GM23338 (cell line): ENCODE results near the gene RPL3. TPM values are rescaled to one million over a fixed set of nuclear protein-coding genes. Genes with fewer than 3 reads are reported as not detected.

Experiments
- ATAC-seq: fragments of 200-7000 bp; cut with Tn5 transposase; 3 replicates; pipeline ENCODE4 v1.9.1; 2020
- DNase-seq: peaks from one replicate; pipeline ENCODE4 v3.0.0-alpha.2; 2015; ENCODE audit warnings: low spot score
- H2AFZ ChIP-seq: fragments of 200-600 bp; sonication (generic); 2 replicates; pipeline ENCODE4 v1.8.0; 2016; ENCODE audit warnings: antibody characterized with exemption, mild to moderate bottlenecking, moderate library complexity
- H3F3A ChIP-seq: fragments of 200-600 bp; sonication (generic); replicated peaks from 2 replicates; pipeline ENCODE4 v1.8.0; 2017; ENCODE audit warnings: antibody characterized with exemption, mixed run types, low read depth
- H3K27ac ChIP-seq: fragments of 200-600 bp; sonication (generic); 2 replicates; pipeline ENCODE4 v1.6.1; 2016; ENCODE audit warnings: low read depth
- H3K27me3 ChIP-seq: fragments of 200-600 bp; sonication (generic); 2 replicates; pipeline ENCODE4 v1.8.0; 2016; ENCODE audit warnings: mild to moderate bottlenecking, mixed run types, moderate library complexity; ENCODE audit not compliant: insufficient read depth
- H3K36me3 ChIP-seq: fragments of 200-600 bp; sonication (generic); 2 replicates; pipeline ENCODE4 v1.8.0; 2016; ENCODE audit warnings: mild to moderate bottlenecking; ENCODE audit not compliant: insufficient read depth
- H3K4me1 ChIP-seq: fragments of 200-600 bp; sonication (generic); 2 replicates; pipeline ENCODE4 v1.8.0; 2016; ENCODE audit warnings: mild to moderate bottlenecking, moderate library complexity; ENCODE audit not compliant: insufficient read depth
- H3K4me2 ChIP-seq: fragments of 200-600 bp; sonication (generic); 2 replicates; pipeline ENCODE4 v1.7.1; 2017; ENCODE audit warnings: mixed run types
- H3K4me3 ChIP-seq: fragments of 200-600 bp; sonication (generic); 2 replicates; pipeline ENCODE4 v1.6.1; 2016; ENCODE audit warnings: mixed run types
- H3K79me2 ChIP-seq: fragments of 200-600 bp; sonication (generic); replicated peaks from 2 replicates; pipeline ENCODE4 v1.8.0; 2017; ENCODE audit warnings: mild to moderate bottlenecking; ENCODE audit not compliant: insufficient read depth
- H3K9me2 ChIP-seq: fragments of 200-600 bp; sonication (generic); 2 replicates; pipeline ENCODE4 v1.8.0; 2017; ENCODE audit not compliant: insufficient read depth
- H4K20me1 ChIP-seq: fragments of 200-600 bp; sonication (generic); replicated peaks from 2 replicates; pipeline ENCODE4 v1.8.0; 2017; ENCODE audit warnings: mild to moderate bottlenecking; ENCODE audit not compliant: insufficient read depth
- H3K27ac Mint-ChIP-seq: 2 replicates; pipeline ENCODE4 v1.8.0; 2020; ENCODE audit warnings: inconsistent platforms, mild to moderate bottlenecking, moderate library complexity, mixed read lengths
- H3K27me3 Mint-ChIP-seq: 3 replicates; pipeline ENCODE4 v1.8.0; 2022; ENCODE audit warnings: low read depth, mild to moderate bottlenecking, moderate library complexity, mixed read lengths, inconsistent platforms; ENCODE audit not compliant: insufficient read depth, poor library complexity
- H3K36me3 Mint-ChIP-seq: 3 replicates; pipeline ENCODE4 v1.8.0; 2021; ENCODE audit warnings: low read depth, mild to moderate bottlenecking, inconsistent platforms, moderate library complexity, mixed read lengths
- H3K4me1 Mint-ChIP-seq: 3 replicates; pipeline ENCODE4 v1.8.0; 2020; ENCODE audit warnings: mild to moderate bottlenecking, inconsistent platforms, mixed read lengths
- H3K4me3 Mint-ChIP-seq: 3 replicates; pipeline ENCODE4 v1.8.0; 2021; ENCODE audit warnings: moderate library complexity, mild to moderate bottlenecking, inconsistent platforms, mixed read lengths
- H3K9me3 Mint-ChIP-seq: 3 replicates; pipeline ENCODE4 v1.8.0; 2020; ENCODE audit warnings: moderate library complexity, mild to moderate bottlenecking, inconsistent platforms, mixed read lengths
- CREB1 ChIP-seq: fragments of 250-450 bp; sonication (Bioruptor Pico); IDR thresholded peaks from 2 replicates; pipeline ENCODE4 v1.5.0; 2020; ENCODE audit warnings: low read depth, mild to moderate bottlenecking, moderate library complexity
- CTCF ChIP-seq, 2 experiments: fragments of 200-600 bp in 1 of 2; sonication (generic) in 1 of 2; conservative IDR thresholded peaks; 2 replicates each; pipeline versions ENCODE4 v1.5.1 to v1.6.1; 2016 to 2017; ENCODE audit warnings: antibody characterized with exemption in 2 of 2, low read depth in 2 of 2, mild to moderate bottlenecking in 2 of 2, moderate library complexity in 1 of 2
- ETS1 ChIP-seq: IDR thresholded peaks from 2 replicates; pipeline ENCODE4 v1.6.1; 2016; ENCODE audit warnings: antibody characterized with exemption
- EZH2 ChIP-seq: fragments of 200-600 bp; sonication (generic); IDR thresholded peaks from one replicate; pipeline ENCODE4 v1.8.0; 2017; ENCODE audit warnings: antibody characterized with exemption, mild to moderate bottlenecking, low read depth; ENCODE audit not compliant: unreplicated experiment
- EZH2phosphoT487 ChIP-seq: fragments of 200-600 bp; sonication (generic); IDR thresholded peaks from one replicate; pipeline ENCODE4 v1.8.1; 2018; ENCODE audit warnings: antibody characterized with exemption; ENCODE audit not compliant: unreplicated experiment
- JUNB ChIP-seq: IDR thresholded peaks from one replicate; pipeline ENCODE4 v1.6.1; 2016; ENCODE audit warnings: antibody characterized with exemption; ENCODE audit not compliant: unreplicated experiment
- NANOG ChIP-seq: IDR thresholded peaks from 2 replicates; pipeline ENCODE4 v1.6.1; 2016; ENCODE audit warnings: antibody characterized with exemption, borderline replicate concordance
- POLR2AphosphoS5 ChIP-seq: IDR thresholded peaks from 2 replicates; pipeline ENCODE4 v1.6.1; 2016; ENCODE audit warnings: antibody characterized with exemption, low read depth
- STAT1 ChIP-seq: IDR thresholded peaks from one replicate; pipeline ENCODE4 v1.6.1; 2016; ENCODE audit warnings: antibody characterized with exemption; ENCODE audit not compliant: unreplicated experiment
- ZNF114 ChIP-seq: fragments of 250-450 bp; sonication (Bioruptor Pico); IDR thresholded peaks from 2 replicates; pipeline ENCODE4 v1.5.0; 2020; ENCODE audit warnings: mild to moderate bottlenecking, moderate library complexity
- ZNF331 ChIP-seq: fragments of 250-450 bp; sonication (Bioruptor Pico); IDR thresholded peaks from 2 replicates; pipeline ENCODE4 v1.5.0; 2020; ENCODE audit warnings: low read depth, mild to moderate bottlenecking, moderate library complexity
- polyA plus RNA-seq: library from polyadenylated mRNA; unstranded; fragments of >200 nt; fragmentation: Nextera tagmentation; extraction: Ambion mirVana; gene quantifications from 2 replicates; pipeline ENCODE4 v1.2.1, GENCODE V29; 2016
- total RNA-seq: library from RNA; depleted of rRNA; stranded (reverse); fragments of >200 nt; shearing (Covaris generic); gene quantifications from 2 replicates; pipeline ENCODE4 v1.2.3, GENCODE V29; 2014
- TF ChIP-seq, protein P1 (sequence below): fragments of 250-450 bp; sonication (Bioruptor Pico); IDR thresholded peaks from 2 replicates; pipeline ENCODE4 v1.5.0; 2020; ENCODE audit warnings: mild to moderate bottlenecking, moderate library complexity
- TF ChIP-seq, protein P2 (sequence below): IDR thresholded peaks from one replicate; pipeline ENCODE4 v1.6.1; 2018; ENCODE audit warnings: antibody characterized with exemption; ENCODE audit not compliant: unreplicated experiment

The RPL3 gene
- total and polyA plus RNA-seq, 2 experiments from 2014 or later = 1,983 to 3,244 TPM

GRCh38 chr22:39278040-39278439 is 41.4 kb downstream of the RPL3 start:
- TF ChIP-seq NANOG (no peak), ZNF114 (CRISPR knock-in tag) (no peak), ETS1 (no peak), ZNF331 (no peak), POLR2AphosphoS5 (no peak), EZH2 (no peak), JUNB (no peak), EZH2phosphoT487 (no peak), CTCF (conservative IDR thresholded peaks at IDR 0.05; ENCODE audit: low read depth in 2 of 2) (no peak), CREB1 (CRISPR knock-in tag) (no peak), STAT1 (no peak)
- TF ChIP-seq, protein P1, sequence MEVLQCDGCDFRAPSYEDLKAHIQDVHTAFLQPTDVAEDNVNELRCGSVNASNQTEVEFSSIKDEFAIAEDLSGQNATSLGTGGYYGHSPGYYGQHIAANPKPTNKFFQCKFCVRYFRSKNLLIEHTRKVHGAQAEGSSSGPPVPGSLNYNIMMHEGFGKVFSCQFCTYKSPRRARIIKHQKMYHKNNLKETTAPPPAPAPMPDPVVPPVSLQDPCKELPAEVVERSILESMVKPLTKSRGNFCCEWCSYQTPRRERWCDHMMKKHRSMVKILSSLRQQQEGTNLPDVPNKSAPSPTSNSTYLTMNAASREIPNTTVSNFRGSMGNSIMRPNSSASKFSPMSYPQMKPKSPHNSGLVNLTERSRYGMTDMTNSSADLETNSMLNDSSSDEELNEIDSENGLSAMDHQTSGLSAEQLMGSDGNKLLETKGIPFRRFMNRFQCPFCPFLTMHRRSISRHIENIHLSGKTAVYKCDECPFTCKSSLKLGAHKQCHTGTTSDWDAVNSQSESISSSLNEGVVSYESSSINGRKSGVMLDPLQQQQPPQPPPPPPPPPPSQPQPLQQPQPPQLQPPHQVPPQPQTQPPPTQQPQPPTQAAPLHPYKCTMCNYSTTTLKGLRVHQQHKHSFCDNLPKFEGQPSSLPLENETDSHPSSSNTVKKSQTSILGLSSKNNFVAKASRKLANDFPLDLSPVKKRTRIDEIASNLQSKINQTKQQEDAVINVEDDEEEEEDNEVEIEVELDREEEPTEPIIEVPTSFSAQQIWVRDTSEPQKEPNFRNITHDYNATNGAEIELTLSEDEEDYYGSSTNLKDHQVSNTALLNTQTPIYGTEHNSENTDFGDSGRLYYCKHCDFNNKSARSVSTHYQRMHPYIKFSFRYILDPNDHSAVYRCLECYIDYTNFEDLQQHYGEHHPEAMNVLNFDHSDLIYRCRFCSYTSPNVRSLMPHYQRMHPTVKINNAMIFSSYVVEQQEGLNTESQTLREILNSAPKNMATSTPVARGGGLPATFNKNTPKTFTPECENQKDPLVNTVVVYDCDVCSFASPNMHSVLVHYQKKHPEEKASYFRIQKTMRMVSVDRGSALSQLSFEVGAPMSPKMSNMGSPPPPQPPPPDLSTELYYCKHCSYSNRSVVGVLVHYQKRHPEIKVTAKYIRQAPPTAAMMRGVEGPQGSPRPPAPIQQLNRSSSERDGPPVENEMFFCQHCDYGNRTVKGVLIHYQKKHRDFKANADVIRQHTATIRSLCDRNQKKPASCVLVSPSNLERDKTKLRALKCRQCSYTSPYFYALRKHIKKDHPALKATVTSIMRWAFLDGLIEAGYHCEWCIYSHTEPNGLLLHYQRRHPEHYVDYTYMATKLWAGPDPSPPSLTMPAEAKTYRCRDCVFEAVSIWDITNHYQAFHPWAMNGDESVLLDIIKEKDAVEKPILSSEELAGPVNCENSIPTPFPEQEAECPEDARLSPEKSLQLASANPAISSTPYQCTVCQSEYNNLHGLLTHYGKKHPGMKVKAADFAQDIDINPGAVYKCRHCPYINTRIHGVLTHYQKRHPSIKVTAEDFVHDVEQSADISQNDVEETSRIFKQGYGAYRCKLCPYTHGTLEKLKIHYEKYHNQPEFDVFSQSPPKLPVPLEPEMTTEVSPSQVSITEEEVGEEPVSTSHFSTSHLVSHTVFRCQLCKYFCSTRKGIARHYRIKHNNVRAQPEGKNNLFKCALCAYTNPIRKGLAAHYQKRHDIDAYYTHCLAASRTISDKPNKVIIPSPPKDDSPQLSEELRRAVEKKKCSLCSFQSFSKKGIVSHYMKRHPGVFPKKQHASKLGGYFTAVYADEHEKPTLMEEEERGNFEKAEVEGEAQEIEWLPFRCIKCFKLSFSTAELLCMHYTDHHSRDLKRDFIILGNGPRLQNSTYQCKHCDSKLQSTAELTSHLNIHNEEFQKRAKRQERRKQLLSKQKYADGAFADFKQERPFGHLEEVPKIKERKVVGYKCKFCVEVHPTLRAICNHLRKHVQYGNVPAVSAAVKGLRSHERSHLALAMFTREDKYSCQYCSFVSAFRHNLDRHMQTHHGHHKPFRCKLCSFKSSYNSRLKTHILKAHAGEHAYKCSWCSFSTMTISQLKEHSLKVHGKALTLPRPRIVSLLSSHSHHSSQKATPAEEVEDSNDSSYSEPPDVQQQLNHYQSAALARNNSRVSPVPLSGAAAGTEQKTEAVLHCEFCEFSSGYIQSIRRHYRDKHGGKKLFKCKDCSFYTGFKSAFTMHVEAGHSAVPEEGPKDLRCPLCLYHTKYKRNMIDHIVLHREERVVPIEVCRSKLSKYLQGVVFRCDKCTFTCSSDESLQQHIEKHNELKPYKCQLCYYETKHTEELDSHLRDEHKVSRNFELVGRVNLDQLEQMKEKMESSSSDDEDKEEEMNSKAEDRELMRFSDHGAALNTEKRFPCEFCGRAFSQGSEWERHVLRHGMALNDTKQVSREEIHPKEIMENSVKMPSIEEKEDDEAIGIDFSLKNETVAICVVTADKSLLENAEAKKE = no peak
- TF ChIP-seq, protein P2, sequence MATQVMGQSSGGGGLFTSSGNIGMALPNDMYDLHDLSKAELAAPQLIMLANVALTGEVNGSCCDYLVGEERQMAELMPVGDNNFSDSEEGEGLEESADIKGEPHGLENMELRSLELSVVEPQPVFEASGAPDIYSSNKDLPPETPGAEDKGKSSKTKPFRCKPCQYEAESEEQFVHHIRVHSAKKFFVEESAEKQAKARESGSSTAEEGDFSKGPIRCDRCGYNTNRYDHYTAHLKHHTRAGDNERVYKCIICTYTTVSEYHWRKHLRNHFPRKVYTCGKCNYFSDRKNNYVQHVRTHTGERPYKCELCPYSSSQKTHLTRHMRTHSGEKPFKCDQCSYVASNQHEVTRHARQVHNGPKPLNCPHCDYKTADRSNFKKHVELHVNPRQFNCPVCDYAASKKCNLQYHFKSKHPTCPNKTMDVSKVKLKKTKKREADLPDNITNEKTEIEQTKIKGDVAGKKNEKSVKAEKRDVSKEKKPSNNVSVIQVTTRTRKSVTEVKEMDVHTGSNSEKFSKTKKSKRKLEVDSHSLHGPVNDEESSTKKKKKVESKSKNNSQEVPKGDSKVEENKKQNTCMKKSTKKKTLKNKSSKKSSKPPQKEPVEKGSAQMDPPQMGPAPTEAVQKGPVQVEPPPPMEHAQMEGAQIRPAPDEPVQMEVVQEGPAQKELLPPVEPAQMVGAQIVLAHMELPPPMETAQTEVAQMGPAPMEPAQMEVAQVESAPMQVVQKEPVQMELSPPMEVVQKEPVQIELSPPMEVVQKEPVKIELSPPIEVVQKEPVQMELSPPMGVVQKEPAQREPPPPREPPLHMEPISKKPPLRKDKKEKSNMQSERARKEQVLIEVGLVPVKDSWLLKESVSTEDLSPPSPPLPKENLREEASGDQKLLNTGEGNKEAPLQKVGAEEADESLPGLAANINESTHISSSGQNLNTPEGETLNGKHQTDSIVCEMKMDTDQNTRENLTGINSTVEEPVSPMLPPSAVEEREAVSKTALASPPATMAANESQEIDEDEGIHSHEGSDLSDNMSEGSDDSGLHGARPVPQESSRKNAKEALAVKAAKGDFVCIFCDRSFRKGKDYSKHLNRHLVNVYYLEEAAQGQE = no peak
- peak; percentile 38 for DNase-seq
- Histone ChIP-seq H3K79me2 (no peaks in the 10 kb centered on the region), H3K9me2 (no peaks in the 10 kb centered on the region), H3K4me2 (no peak overlapping the region), H3K4me3 (no peak overlapping the region), H3F3A (no peaks in the 10 kb centered on the region), H2AFZ (0 out of 2 replicates have a peak overlapping the region, but pooled peaks have one; percentile 69), H3K27ac (no peak overlapping the region), H3K27me3 (no peaks in the 10 kb centered on the region), H3K4me1 (peaks cover 24% of the 10 kb centered on the region; the same call in 1 of the 2 replicates), H3K36me3 (peaks cover 3% of the 10 kb centered on the region; the same call in 1 of the 2 replicates), H4K20me1 (no peaks in the 10 kb centered on the region)
- H3K4me1 Mint-ChIP-seq = peaks cover 26% of the 10 kb centered on the region
- no peak overlapping the region for H3K27ac Mint-ChIP-seq
- H3K4me3 Mint-ChIP-seq = no peak overlapping the region
- no peak for ATAC-seq
- H3K36me3 Mint-ChIP-seq = peaks cover 6% of the 10 kb centered on the region; the same call in 1 of the 3 replicates
- peaks cover 19% of the 10 kb centered on the region for H3K27me3 Mint-ChIP-seq
- H3K9me3 Mint-ChIP-seq = peaks cover 15% of the 10 kb centered on the region
